HEK293T (cell line): ENCODE data around the gene EFHD2.

ENCODE experiments used
- ARNT ChIP-seq: fragments of 450-650 bp; IDR thresholded peaks from 2 replicates; pipeline ENCODE4 v1.6.1; 2017; ENCODE audit warnings: mild to moderate bottlenecking
- BHLHE40 ChIP-seq: fragments of 450-650 bp; IDR thresholded peaks from 2 replicates; pipeline ENCODE4 v1.6.1; 2016; ENCODE audit warnings: mild to moderate bottlenecking, moderate library complexity, borderline replicate concordance
- ELF4 ChIP-seq: fragments of 450-650 bp; IDR thresholded peaks from 2 replicates; pipeline ENCODE4 v1.6.1; 2017; ENCODE audit warnings: antibody characterized with exemption
- FOXK2 ChIP-seq: fragments of 450-650 bp; IDR thresholded peaks from 2 replicates; pipeline ENCODE4 v1.6.1; 2016; ENCODE audit warnings: mild to moderate bottlenecking
- PKNOX1 ChIP-seq: fragments of 450-650 bp; IDR thresholded peaks from 2 replicates; pipeline ENCODE4 v1.6.1; 2016
- SP1 ChIP-seq: fragments of 450-650 bp; IDR thresholded peaks from 2 replicates; pipeline ENCODE4 v1.6.1; 2017
- TARDBP ChIP-seq: fragments of 450-650 bp; IDR thresholded peaks from 2 replicates; pipeline ENCODE4 v1.6.1; 2016

- TF ChIP-seq ELF4 (no peak), SP1 (no peak), TARDBP (no peak), BHLHE40 (no peak), ARNT (no peak), FOXK2 (no peak), PKNOX1 (no peak)
Measured at GRCh38 chr1:15405106-15405850, 4.4 kb upstream of the EFHD2 start.
